WTC11 (cell line): ENCODE data around the gene C16orf95. TPM values are rescaled to one million over a fixed set of nuclear protein-coding genes. Genes with fewer than 3 reads are reported as not detected.

Source experiments
- ATAC-seq: fragments of 200-7000 bp; cut with Tn5 transposase; 2 replicates; pipeline ENCODE4 v1.10.0; 2021; ENCODE audit warnings: mild to moderate bottlenecking, moderate library complexity
- CTCF ChIA-PET: fragments of 300-600 bp; sonication (Branson Sonifier 250); formaldehyde crosslinking; loops from one replicate; lab custom pipeline; 2021; ENCODE audit warnings: antibody characterized with exemption; lab: Charles Lee
- POLR2A ChIA-PET: fragments of 350-600 bp; sonication (Branson Sonifier 250); formaldehyde crosslinking; loops from one replicate; lab custom pipeline; 2021; ENCODE audit warnings: antibody characterized with exemption; lab: Charles Lee
- DNase-seq: peaks from one replicate; pipeline ENCODE4 v3.0.0; 2021; ENCODE audit warnings: low spot score
- H3K27ac Mint-ChIP-seq: 2 replicates; pipeline ENCODE4 v1.8.0; 2021; ENCODE audit warnings: mixed read lengths
- H3K27me3 Mint-ChIP-seq: 2 replicates; pipeline ENCODE4 v1.8.0; 2021; ENCODE audit warnings: low read depth, mild to moderate bottlenecking, moderate library complexity, mixed read lengths
- H3K36me3 Mint-ChIP-seq: 2 replicates; pipeline ENCODE4 v1.8.0; 2021; ENCODE audit warnings: mixed read lengths
- H3K4me1 Mint-ChIP-seq: 2 replicates; pipeline ENCODE4 v1.8.0; 2022; ENCODE audit warnings: mixed read lengths
- H3K4me3 Mint-ChIP-seq: 2 replicates; pipeline ENCODE4 v1.8.0; 2021; ENCODE audit warnings: mild to moderate bottlenecking, moderate library complexity, mixed read lengths
- H3K9me3 Mint-ChIP-seq: 2 replicates; pipeline ENCODE4 v1.8.0; 2021; ENCODE audit warnings: mixed read lengths
- ATF1 ChIP-seq: sonication (generic); formaldehyde crosslinking; IDR thresholded peaks from 2 replicates; pipeline ENCODE4 v1.8.1; 2023; ENCODE audit warnings: mild to moderate bottlenecking, moderate library complexity, missing genetic modification reagents
- CREB1 ChIP-seq: sonication (generic); formaldehyde crosslinking; IDR thresholded peaks from 2 replicates; pipeline ENCODE4 v1.8.0; 2023; ENCODE audit warnings: mild to moderate bottlenecking, missing genetic modification reagents
- JAZF1 ChIP-seq: fragments of 250-450 bp; sonication (Bioruptor Pico); IDR thresholded peaks from 2 replicates; pipeline ENCODE4 v1.9.0; 2021; ENCODE audit warnings: moderate library complexity, mild to moderate bottlenecking, inconsistent platforms
- NFATC4 ChIP-seq: fragments of 250-450 bp; sonication (Bioruptor Pico); IDR thresholded peaks from 2 replicates; pipeline ENCODE4 v1.9.0; 2021; ENCODE audit warnings: mild to moderate bottlenecking
- NR1H2 ChIP-seq: sonication (generic); formaldehyde crosslinking; IDR thresholded peaks from 2 replicates; pipeline ENCODE4 v1.9.0; 2021; ENCODE audit warnings: mild to moderate bottlenecking, moderate library complexity, missing genetic modification reagents
- PRRX2 ChIP-seq: fragments of 250-450 bp; sonication (Bioruptor Pico); IDR thresholded peaks from 2 replicates; pipeline ENCODE4 v1.8.0; 2021; ENCODE audit warnings: mild to moderate bottlenecking
- RORB ChIP-seq: fragments of 250-450 bp; sonication (Bioruptor Pico); IDR thresholded peaks from 2 replicates; pipeline ENCODE4 v1.9.0; 2021; ENCODE audit warnings: mild to moderate bottlenecking
- ZNF317 ChIP-seq: sonication (generic); formaldehyde crosslinking; IDR thresholded peaks from 2 replicates; pipeline ENCODE4 v1.8.1; 2023; ENCODE audit warnings: low read depth, mild to moderate bottlenecking, moderate library complexity, missing genetic modification reagents, borderline replicate concordance
- total RNA-seq: library from RNA; stranded (reverse); gene quantifications from 3 replicates; pipeline ENCODE4 v1.2.3, GENCODE V29; 2021
- TF ChIP-seq, protein P1 (sequence below): sonication (generic); formaldehyde crosslinking; IDR thresholded peaks from 2 replicates; pipeline ENCODE4 v1.8.1; 2022; ENCODE audit warnings: missing genetic modification reagents, borderline replicate concordance
- TF ChIP-seq, protein P2 (sequence below): sonication (generic); formaldehyde crosslinking; IDR thresholded peaks from 2 replicates; pipeline ENCODE4 v1.8.1; 2022; ENCODE audit warnings: low read depth, missing genetic modification reagents, borderline replicate concordance
- TF ChIP-seq, protein P3 (sequence below): fragments of 250-450 bp; sonication (Bioruptor Pico); conservative IDR thresholded peaks from 2 replicates; pipeline ENCODE4 v1.9.0; 2021; ENCODE audit warnings: mild to moderate bottlenecking
- TF ChIP-seq, protein P4 (sequence below): sonication (generic); formaldehyde crosslinking; IDR thresholded peaks from 2 replicates; pipeline ENCODE4 v1.8.0; 2022; ENCODE audit warnings: mild to moderate bottlenecking, missing genetic modification reagents
- TF ChIP-seq, protein P5 (sequence below): sonication (generic); formaldehyde crosslinking; IDR thresholded peaks from 2 replicates; pipeline ENCODE4 v1.8.0; 2023; ENCODE audit warnings: missing genetic modification reagents
- TF ChIP-seq, protein P6 (sequence below): sonication (generic); formaldehyde crosslinking; IDR thresholded peaks from 2 replicates; pipeline ENCODE4 v1.8.1; 2022; ENCODE audit warnings: mild to moderate bottlenecking, missing genetic modification reagents, moderate library complexity, borderline replicate concordance
- TF ChIP-seq, protein P7 (sequence below): sonication (generic); formaldehyde crosslinking; IDR thresholded peaks from 2 replicates; pipeline ENCODE4 v1.8.0; 2022; ENCODE audit warnings: mild to moderate bottlenecking, missing genetic modification reagents
- TF ChIP-seq, protein P8 (sequence below): fragments of 250-450 bp; sonication (Bioruptor Pico); IDR thresholded peaks from 2 replicates; pipeline ENCODE4 v1.9.0; 2021; ENCODE audit warnings: mild to moderate bottlenecking

Gene C16orf95
- total RNA-seq, 1 experiment from 2014 or later: 5.7 TPM

DNA sequence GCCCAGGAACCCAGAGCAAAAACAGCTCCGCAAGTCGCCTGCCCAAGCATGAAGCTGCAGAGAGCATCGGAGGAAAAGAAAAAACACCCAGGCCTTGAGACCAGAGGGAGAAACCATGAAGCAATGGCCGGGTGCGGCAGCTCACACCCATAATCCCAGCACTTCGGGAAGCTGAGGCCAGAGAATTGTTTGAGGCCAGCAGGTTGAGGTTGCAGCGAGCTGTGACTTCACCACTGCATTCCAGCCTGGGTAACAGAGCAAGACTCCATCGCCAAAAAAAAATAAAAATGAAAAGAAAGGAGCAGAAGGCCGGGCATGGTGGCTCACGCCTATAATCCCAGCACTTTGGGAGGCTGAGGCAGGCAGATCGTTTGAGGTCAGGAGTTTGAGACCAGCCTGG is 40.3 kb downstream of the C16orf95 start (continued):
- TF ChIP-seq, protein P1, sequence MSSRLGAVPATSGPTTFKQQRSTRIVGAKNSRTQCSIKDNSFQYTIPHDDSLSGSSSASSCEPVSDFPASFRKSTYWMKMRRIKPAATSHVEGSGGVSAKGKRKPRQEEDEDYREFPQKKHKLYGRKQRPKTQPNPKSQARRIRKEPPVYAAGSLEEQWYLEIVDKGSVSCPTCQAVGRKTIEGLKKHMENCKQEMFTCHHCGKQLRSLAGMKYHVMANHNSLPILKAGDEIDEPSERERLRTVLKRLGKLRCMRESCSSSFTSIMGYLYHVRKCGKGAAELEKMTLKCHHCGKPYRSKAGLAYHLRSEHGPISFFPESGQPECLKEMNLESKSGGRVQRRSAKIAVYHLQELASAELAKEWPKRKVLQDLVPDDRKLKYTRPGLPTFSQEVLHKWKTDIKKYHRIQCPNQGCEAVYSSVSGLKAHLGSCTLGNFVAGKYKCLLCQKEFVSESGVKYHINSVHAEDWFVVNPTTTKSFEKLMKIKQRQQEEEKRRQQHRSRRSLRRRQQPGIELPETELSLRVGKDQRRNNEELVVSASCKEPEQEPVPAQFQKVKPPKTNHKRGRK (CRISPR knock-in tag): no peak
- TF ChIP-seq RORB (CRISPR knock-in tag): no peak
- TF ChIP-seq, protein P2, sequence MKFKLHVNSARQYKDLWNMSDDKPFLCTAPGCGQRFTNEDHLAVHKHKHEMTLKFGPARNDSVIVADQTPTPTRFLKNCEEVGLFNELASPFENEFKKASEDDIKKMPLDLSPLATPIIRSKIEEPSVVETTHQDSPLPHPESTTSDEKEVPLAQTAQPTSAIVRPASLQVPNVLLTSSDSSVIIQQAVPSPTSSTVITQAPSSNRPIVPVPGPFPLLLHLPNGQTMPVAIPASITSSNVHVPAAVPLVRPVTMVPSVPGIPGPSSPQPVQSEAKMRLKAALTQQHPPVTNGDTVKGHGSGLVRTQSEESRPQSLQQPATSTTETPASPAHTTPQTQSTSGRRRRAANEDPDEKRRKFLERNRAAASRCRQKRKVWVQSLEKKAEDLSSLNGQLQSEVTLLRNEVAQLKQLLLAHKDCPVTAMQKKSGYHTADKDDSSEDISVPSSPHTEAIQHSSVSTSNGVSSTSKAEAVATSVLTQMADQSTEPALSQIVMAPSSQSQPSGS (CRISPR knock-in tag): no peak
- no peak for TF ChIP-seq CREB1
- TF ChIP-seq JAZF1 (CRISPR knock-in tag): no peak
- TF ChIP-seq, protein P3, sequence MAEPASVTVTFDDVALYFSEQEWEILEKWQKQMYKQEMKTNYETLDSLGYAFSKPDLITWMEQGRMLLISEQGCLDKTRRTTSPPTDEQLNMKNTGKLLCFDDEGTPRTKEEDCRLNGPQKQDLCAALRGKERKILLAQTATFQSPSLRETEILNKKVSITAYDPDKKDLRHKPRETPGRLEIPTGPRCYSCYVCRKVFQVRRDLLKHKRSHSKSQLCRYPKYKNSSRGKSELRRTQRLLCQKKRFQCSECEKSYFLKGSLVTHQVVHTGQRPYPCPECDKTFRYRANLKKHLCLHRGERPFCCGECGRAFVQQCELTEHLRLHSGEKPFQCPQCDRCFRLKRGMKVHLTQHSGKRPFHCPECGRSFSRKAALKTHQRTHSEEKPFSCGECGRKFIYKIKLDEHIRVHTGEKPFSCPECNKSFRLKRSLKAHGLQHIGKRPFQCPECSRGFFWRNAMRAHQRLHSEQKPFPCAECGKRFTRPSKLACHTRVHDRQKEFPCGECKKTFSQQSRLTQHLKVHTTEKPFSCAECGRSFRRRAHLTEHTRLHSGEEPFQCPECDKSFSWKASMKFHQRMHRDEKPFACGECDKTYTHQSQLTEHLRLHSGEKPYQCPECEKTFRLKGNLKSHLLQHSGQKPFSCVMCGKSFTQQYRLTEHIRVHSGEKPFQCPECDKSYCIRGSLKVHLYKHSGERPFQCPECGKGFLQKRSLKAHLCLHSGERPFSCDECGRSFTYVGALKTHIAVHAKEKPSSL (CRISPR knock-in tag): no peak
- TF ChIP-seq ATF1 (CRISPR knock-in tag): no peak
- TF ChIP-seq, protein P4, sequence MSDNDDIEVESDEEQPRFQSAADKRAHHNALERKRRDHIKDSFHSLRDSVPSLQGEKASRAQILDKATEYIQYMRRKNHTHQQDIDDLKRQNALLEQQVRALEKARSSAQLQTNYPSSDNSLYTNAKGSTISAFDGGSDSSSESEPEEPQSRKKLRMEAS (CRISPR knock-in tag): no peak

DNA sequence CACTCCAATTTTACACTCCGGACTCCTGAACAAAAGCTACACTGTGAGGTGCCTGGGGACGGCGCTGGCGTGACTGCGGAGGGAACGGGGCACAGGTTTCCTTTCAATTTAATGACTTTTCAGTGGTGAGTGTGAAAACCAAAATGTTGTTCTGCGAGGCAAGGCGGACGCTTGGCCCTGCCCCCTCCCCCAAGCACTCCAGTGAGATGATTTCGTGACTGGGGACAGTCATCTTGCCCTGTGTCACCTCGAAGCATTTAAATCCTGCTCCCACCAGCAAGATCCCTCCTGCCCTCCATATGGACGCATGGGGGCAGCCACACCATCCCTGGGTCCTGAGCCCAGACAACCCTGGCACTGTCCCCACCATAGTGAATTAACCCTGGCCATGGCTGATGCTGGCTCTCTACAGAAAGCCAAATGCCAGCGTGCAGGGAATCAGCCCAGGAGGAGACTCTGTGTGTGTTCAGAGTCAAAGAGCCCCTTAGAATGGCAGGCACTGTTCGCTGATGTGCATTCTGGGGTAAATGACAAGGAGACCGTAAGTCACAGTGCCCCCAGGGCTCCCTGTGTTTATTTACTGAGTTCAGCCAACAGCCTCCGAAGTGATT is 41.0 kb downstream of the C16orf95 start:
- TF ChIP-seq, protein P5, sequence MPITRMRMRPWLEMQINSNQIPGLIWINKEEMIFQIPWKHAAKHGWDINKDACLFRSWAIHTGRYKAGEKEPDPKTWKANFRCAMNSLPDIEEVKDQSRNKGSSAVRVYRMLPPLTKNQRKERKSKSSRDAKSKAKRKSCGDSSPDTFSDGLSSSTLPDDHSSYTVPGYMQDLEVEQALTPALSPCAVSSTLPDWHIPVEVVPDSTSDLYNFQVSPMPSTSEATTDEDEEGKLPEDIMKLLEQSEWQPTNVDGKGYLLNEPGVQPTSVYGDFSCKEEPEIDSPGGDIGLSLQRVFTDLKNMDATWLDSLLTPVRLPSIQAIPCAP (CRISPR knock-in tag): no peak
- TF ChIP-seq, protein P6, sequence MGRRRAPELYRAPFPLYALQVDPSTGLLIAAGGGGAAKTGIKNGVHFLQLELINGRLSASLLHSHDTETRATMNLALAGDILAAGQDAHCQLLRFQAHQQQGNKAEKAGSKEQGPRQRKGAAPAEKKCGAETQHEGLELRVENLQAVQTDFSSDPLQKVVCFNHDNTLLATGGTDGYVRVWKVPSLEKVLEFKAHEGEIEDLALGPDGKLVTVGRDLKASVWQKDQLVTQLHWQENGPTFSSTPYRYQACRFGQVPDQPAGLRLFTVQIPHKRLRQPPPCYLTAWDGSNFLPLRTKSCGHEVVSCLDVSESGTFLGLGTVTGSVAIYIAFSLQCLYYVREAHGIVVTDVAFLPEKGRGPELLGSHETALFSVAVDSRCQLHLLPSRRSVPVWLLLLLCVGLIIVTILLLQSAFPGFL (CRISPR knock-in tag): no peak
- TF ChIP-seq NR1H2 (CRISPR knock-in tag) (no peak), ZNF317 (CRISPR knock-in tag) (no peak)
- peaks cover 3% of the 10 kb centered on the region; the same call in 1 of the 2 replicates for H3K4me1 Mint-ChIP-seq
- DNase-seq (no peak), ATAC-seq (no peak)
- no peak overlapping the region for H3K4me3 Mint-ChIP-seq
- no peaks in the 10 kb centered on the region for H3K36me3 Mint-ChIP-seq
- CTCF ChIA-PET: interaction anchor here (0.8 to 3.4 kb wide), 3 partner anchors 21 to 204 kb away, joined by 3 to 39 read pairs (median 3); no protein-coding TSS in a partner anchor
- POLR2A ChIA-PET: no interaction called here
- H3K9me3 Mint-ChIP-seq: no peaks in the 10 kb centered on the region
- H3K27me3 Mint-ChIP-seq: no peaks in the 10 kb centered on the region; the same call in 1 of the 2 replicates
- H3K27ac Mint-ChIP-seq: no peak overlapping the region

DNA sequence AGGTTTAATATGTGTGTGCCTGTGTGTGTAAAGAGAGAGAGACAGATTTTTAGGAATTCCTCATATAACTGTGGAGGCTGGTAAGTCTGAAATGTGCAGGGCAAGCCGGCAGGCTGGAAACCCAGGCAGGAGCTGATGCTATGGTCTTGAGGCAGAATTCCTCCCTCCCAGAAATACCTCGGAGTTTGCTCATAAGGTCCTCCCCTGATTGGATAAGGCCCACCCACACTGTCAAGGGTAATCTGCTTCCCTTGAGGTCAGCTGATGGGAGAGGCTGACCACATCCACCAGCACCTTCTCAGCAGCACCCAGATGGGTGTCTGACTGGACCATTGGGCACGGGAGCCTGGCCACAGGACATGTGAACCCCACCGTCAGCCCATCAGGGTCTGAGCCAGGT is 42.4 kb downstream of the C16orf95 start:
- Mint-ChIP-seq H3K36me3 (no peaks in the 10 kb centered on the region), H3K27ac (no peak overlapping the region), H3K4me3 (no peak overlapping the region), H3K4me1 (peaks cover 3% of the 10 kb centered on the region; the same call in 1 of the 2 replicates), H3K27me3 (no peaks in the 10 kb centered on the region; the same call in 1 of the 2 replicates), H3K9me3 (no peaks in the 10 kb centered on the region)
- ATAC-seq (no peak), DNase-seq (no peak)
- TF ChIP-seq, protein P7, sequence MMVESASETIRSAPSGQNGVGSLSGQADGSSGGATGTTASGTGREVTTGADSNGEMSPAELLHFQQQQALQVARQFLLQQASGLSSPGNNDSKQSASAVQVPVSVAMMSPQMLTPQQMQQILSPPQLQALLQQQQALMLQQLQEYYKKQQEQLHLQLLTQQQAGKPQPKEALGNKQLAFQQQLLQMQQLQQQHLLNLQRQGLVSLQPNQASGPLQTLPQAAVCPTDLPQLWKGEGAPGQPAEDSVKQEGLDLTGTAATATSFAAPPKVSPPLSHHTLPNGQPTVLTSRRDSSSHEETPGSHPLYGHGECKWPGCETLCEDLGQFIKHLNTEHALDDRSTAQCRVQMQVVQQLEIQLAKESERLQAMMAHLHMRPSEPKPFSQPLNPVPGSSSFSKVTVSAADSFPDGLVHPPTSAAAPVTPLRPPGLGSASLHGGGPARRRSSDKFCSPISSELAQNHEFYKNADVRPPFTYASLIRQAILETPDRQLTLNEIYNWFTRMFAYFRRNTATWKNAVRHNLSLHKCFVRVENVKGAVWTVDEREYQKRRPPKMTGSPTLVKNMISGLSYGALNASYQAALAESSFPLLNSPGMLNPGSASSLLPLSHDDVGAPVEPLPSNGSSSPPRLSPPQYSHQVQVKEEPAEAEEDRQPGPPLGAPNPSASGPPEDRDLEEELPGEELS (CRISPR knock-in tag): no peak
- TF ChIP-seq PRRX2 (CRISPR knock-in tag) (no peak), NFATC4 (no peak)
- TF ChIP-seq, protein P8, sequence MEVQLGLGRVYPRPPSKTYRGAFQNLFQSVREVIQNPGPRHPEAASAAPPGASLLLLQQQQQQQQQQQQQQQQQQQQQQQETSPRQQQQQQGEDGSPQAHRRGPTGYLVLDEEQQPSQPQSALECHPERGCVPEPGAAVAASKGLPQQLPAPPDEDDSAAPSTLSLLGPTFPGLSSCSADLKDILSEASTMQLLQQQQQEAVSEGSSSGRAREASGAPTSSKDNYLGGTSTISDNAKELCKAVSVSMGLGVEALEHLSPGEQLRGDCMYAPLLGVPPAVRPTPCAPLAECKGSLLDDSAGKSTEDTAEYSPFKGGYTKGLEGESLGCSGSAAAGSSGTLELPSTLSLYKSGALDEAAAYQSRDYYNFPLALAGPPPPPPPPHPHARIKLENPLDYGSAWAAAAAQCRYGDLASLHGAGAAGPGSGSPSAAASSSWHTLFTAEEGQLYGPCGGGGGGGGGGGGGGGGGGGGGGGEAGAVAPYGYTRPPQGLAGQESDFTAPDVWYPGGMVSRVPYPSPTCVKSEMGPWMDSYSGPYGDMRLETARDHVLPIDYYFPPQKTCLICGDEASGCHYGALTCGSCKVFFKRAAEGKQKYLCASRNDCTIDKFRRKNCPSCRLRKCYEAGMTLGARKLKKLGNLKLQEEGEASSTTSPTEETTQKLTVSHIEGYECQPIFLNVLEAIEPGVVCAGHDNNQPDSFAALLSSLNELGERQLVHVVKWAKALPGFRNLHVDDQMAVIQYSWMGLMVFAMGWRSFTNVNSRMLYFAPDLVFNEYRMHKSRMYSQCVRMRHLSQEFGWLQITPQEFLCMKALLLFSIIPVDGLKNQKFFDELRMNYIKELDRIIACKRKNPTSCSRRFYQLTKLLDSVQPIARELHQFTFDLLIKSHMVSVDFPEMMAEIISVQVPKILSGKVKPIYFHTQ (CRISPR knock-in tag): no peak
- ChIA-PET CTCF (interaction anchor here (1.2 kb wide), 1 partner anchor 71 kb away, joined by 3 read pairs; no protein-coding TSS in a partner anchor), POLR2A (no interaction called here)
